ENCODE results near the gene TRIO.
A peak's percentile ranks its signal among the peaks of the same experiment; 100 is the strongest.

The TRIO gene

DNA sequence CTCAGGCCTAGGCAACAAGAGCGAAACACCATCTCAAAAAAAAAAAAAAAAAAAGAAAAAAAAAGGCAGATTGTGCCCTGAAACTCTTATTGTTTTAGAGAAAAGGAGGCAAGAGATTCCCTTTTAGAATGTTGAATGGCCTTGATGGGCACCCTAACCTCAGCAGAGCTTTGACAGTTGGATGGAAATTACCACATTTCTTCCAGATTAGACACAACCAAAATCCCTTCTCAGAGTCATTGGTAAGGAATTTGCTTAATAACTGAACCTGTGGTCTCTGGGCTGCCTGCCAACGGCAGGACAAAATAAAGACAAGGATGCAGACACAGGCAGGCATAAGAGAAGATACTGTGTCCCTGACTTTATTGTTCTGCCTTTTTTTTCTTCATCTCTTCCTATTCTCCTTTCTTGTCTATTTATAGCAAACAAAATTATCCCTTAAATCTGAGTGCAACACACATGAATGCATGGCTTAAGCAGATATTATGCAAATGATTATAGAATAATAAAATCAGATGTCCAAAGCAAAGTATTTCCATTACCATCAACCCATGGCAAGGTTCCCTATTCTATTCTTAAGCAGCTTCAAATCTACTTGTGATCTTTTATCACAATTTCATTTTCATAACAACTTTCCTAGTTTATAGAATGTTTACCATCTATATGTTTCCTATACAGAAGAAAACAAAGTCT lies 37.3 kb upstream of the TRIO start (continued):
- TF ChIP-seq, protein P1, sequence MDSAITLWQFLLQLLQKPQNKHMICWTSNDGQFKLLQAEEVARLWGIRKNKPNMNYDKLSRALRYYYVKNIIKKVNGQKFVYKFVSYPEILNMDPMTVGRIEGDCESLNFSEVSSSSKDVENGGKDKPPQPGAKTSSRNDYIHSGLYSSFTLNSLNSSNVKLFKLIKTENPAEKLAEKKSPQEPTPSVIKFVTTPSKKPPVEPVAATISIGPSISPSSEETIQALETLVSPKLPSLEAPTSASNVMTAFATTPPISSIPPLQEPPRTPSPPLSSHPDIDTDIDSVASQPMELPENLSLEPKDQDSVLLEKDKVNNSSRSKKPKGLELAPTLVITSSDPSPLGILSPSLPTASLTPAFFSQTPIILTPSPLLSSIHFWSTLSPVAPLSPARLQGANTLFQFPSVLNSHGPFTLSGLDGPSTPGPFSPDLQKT (IDR thresholded peaks at IDR 0.05; ENCODE audit: borderline replicate concordance, low read depth, low read length) = no peak
- TF ChIP-seq, protein P2, sequence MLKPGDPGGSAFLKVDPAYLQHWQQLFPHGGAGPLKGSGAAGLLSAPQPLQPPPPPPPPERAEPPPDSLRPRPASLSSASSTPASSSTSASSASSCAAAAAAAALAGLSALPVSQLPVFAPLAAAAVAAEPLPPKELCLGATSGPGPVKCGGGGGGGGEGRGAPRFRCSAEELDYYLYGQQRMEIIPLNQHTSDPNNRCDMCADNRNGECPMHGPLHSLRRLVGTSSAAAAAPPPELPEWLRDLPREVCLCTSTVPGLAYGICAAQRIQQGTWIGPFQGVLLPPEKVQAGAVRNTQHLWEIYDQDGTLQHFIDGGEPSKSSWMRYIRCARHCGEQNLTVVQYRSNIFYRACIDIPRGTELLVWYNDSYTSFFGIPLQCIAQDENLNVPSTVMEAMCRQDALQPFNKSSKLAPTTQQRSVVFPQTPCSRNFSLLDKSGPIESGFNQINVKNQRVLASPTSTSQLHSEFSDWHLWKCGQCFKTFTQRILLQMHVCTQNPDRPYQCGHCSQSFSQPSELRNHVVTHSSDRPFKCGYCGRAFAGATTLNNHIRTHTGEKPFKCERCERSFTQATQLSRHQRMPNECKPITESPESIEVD (tag by site-specific recombination; IDR thresholded peaks at IDR 0.05) = peak; percentile 33; the same call in 1 of the 2 replicates
- TF ChIP-seq ZNF274 (IDR thresholded peaks at IDR 0.05; ENCODE audit: low read length) (no peak), ZNF274 (tag by site-specific recombination; IDR thresholded peaks at IDR 0.05; ENCODE audit: borderline replicate concordance) (no peak), ZNF529 (tag by site-specific recombination; IDR thresholded peaks at IDR 0.05; ENCODE audit: insufficient replicate concordance) (no peak), ZNF660 (tag by site-specific recombination; IDR thresholded peaks at IDR 0.05) (peak; percentile 75), ZSCAN16 (tag by site-specific recombination; IDR thresholded peaks at IDR 0.05) (no peak), REPIN1 (tag by site-specific recombination; IDR thresholded peaks at IDR 0.05; ENCODE audit: low read depth) (no peak), ZNF654 (tag by site-specific recombination; IDR thresholded peaks at IDR 0.05; ENCODE audit: low read depth) (no peak; the same call in 1 of the 2 replicates), ZNF791 (tag by site-specific recombination; IDR thresholded peaks at IDR 0.05) (no peak), ZNF16 (tag by site-specific recombination; IDR thresholded peaks at IDR 0.05; ENCODE audit: low read depth) (no peak), YY2 (tag by site-specific recombination; IDR thresholded peaks at IDR 0.05) (no peak), SP7 (tag by site-specific recombination; IDR thresholded peaks at IDR 0.05) (peak; percentile 56; the same call in 1 of the 2 replicates), ZNF366 (tag by site-specific recombination; conservative IDR thresholded peaks at IDR 0.05) (peak; percentile 81), HOXA7 (CRISPR knock-in tag; IDR thresholded peaks at IDR 0.05; ENCODE audit: borderline replicate concordance) (no peak), ZNF394 (tag by site-specific recombination; IDR thresholded peaks at IDR 0.05; ENCODE audit: borderline replicate concordance) (no peak)
- TF ChIP-seq, protein P3, sequence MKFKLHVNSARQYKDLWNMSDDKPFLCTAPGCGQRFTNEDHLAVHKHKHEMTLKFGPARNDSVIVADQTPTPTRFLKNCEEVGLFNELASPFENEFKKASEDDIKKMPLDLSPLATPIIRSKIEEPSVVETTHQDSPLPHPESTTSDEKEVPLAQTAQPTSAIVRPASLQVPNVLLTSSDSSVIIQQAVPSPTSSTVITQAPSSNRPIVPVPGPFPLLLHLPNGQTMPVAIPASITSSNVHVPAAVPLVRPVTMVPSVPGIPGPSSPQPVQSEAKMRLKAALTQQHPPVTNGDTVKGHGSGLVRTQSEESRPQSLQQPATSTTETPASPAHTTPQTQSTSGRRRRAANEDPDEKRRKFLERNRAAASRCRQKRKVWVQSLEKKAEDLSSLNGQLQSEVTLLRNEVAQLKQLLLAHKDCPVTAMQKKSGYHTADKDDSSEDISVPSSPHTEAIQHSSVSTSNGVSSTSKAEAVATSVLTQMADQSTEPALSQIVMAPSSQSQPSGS (tag by site-specific recombination; IDR thresholded peaks at IDR 0.05; ENCODE audit: low read depth) = no peak
- TF ChIP-seq, protein P4, sequence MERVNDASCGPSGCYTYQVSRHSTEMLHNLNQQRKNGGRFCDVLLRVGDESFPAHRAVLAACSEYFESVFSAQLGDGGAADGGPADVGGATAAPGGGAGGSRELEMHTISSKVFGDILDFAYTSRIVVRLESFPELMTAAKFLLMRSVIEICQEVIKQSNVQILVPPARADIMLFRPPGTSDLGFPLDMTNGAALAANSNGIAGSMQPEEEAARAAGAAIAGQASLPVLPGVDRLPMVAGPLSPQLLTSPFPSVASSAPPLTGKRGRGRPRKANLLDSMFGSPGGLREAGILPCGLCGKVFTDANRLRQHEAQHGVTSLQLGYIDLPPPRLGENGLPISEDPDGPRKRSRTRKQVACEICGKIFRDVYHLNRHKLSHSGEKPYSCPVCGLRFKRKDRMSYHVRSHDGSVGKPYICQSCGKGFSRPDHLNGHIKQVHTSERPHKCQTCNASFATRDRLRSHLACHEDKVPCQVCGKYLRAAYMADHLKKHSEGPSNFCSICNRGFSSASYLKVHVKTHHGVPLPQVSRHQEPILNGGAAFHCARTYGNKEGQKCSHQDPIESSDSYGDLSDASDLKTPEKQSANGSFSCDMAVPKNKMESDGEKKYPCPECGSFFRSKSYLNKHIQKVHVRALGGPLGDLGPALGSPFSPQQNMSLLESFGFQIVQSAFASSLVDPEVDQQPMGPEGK (tag by site-specific recombination; IDR thresholded peaks at IDR 0.05) = no peak
- TF ChIP-seq, protein P5, sequence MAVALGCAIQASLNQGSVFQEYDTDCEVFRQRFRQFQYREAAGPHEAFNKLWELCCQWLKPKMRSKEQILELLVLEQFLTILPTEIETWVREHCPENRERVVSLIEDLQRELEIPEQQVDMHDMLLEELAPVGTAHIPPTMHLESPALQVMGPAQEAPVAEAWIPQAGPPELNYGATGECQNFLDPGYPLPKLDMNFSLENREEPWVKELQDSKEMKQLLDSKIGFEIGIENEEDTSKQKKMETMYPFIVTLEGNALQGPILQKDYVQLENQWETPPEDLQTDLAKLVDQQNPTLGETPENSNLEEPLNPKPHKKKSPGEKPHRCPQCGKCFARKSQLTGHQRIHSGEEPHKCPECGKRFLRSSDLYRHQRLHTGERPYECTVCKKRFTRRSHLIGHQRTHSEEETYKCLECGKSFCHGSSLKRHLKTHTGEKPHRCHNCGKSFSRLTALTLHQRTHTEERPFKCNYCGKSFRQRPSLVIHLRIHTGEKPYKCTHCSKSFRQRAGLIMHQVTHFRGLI (tag by site-specific recombination; IDR thresholded peaks at IDR 0.05) = no peak
- TF ChIP-seq, protein P6, sequence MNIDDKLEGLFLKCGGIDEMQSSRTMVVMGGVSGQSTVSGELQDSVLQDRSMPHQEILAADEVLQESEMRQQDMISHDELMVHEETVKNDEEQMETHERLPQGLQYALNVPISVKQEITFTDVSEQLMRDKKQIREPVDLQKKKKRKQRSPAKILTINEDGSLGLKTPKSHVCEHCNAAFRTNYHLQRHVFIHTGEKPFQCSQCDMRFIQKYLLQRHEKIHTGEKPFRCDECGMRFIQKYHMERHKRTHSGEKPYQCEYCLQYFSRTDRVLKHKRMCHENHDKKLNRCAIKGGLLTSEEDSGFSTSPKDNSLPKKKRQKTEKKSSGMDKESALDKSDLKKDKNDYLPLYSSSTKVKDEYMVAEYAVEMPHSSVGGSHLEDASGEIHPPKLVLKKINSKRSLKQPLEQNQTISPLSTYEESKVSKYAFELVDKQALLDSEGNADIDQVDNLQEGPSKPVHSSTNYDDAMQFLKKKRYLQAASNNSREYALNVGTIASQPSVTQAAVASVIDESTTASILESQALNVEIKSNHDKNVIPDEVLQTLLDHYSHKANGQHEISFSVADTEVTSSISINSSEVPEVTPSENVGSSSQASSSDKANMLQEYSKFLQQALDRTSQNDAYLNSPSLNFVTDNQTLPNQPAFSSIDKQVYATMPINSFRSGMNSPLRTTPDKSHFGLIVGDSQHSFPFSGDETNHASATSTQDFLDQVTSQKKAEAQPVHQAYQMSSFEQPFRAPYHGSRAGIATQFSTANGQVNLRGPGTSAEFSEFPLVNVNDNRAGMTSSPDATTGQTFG (tag by site-specific recombination; IDR thresholded peaks at IDR 0.05; ENCODE audit: borderline replicate concordance) = no peak
- TF ChIP-seq, protein P7, sequence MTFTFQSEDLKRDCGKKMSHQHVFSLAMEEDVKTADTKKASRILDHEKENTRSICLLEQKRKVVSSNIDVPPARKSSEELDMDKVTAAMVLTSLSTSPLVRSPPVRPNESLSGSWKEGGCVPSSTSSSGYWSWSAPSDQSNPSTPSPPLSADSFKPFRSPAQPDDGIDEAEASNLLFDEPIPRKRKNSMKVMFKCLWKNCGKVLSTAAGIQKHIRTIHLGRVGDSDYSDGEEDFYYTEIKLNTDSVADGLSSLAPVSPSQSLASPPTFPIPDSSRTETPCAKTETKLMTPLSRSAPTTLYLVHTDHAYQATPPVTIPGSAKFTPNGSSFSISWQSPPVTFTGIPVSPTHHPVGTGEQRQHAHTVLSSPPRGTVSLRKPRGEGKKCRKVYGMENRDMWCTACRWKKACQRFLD (tag by site-specific recombination; IDR thresholded peaks at IDR 0.05) = no peak
